ENCODE measurements around the gene DAB2IP.
"Not testable (repeated sequence)": the region's sequence is repeated elsewhere in the genome, so short reads cannot be mapped to it uniquely, and the experiment has no call there.

Gene DAB2IP

DNA sequence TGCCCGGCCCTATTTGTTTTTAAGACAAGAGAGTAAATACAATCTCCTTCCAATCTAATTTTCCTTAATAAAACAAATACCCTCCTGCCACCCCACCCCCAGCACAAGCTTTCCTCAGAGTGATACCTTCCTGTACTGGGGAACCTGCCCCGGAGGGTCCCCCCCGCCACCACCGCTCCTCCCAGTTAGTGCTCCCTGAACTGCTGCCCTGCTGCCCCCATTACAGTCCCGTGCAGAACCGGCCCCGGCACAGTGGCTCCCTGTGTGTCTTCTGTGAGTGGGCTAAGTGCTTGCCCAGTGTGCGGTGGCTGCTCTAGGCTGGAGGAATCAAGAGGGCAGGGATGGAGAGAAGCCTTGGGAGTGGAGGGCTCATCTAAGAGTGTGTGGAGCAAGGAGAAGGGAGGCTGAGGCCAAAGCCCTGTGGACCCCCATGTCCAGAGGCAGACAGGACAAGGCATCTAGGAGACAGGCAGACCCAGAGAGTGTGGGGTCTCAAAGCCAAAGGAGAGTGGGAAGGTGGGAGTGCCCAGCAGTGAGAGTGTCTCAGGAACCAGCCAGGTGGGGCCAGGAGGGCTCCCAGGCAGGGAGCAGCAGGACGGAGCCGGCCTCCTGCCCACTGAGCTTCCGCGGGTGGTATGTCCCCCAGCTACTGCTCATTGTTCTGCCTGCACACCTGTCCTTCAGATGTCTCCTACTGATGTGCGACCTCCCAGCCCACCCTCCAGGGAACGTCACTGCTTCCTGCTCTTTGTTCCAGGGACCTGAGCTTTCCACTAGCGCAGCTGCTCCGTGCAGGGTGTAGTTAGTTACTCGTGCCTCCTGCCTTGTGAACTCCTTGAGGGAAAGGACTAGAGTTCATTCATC, 129.0 kb downstream of the DAB2IP start:
- DNase-seq, result no peak

DNA sequence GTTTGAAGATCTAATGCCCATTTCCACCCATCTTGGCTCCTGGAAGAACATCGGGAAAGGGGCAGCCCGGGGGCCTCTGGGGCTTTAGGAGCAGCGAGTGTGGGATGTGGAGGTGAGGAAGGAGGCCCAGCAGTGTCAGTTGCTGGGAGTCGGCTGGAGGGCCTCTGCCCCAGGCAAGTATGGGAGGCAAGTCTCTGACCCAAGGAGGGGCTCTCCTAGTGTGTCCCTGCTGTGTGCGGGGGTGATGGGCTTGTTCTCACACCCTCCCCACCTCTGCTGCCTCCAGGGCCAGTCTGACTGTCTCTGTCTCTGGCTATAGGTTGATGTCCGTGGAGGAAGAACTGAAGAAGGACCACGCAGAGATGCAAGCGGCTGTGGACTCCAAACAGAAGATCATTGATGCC, 129.7 kb downstream of the DAB2IP start:
- no peak for DNase-seq

DNA sequence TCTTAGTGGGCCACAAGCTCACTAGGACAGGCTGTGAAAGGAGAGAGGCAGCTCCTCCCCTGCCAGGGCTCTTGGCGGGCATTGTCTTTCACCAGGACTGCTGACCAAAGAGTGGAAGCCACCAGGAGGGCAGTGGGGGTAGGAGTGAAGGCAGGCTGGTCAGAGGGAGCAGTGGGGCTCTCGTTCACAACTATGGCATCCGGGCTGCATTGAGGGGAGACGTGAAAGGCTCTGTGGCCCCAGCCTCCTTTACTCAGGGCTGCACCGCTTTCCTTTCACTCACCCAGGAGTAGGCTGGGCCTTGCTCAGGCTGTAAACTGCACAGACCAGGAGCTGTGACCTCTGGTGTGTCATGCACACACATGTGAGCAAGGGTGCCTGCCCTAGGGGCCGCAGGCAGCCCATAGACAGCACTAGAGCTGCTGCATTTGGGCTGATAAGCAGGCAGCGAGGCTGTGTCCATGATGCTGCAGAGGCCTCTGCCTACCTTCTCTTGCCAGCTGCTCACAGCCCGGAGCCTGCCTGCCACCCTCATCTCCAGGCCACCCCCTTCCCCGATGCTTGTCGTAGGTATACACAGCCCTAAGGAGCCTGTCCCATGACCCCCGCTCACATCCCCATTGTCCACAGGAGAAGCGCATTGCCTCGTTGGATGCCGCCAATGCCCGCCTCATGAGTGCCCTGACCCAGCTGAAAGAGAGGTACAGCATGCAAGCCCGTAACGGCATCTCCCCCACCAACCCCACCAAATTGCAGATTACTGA, 130.4 kb downstream of the DAB2IP start:
- no peak for DNase-seq

DNA sequence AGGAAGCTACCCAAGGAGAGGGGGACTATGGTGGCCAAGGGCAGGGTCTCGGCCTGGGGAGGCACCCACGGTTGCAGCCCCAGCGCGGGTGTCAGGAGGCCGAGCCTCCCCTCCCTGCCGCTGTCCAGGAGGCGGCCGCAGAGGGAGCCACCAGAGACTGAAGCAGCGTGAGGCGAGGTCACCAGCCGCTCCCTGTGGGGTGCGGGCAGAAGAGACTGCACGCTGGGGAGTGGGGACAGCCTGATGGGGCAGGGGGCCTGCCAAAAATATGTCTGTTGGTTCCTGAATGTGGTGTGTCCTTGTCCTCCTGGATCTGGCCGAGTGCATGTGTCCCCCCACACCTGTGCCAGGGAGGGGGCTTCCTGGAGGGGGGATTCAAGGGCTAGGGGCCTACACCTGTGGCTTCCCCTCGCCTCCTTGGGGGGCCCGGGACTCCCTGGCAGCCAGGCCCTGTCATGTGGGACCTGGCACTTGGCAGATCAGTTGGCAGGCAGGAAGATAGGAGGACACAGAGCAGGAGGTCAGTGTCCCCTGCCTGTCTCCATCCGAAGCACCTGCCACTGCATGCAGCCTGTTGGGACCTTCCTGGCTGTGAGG, 131.2 kb downstream of the DAB2IP start:
- DNase-seq, result no peak

DNA sequence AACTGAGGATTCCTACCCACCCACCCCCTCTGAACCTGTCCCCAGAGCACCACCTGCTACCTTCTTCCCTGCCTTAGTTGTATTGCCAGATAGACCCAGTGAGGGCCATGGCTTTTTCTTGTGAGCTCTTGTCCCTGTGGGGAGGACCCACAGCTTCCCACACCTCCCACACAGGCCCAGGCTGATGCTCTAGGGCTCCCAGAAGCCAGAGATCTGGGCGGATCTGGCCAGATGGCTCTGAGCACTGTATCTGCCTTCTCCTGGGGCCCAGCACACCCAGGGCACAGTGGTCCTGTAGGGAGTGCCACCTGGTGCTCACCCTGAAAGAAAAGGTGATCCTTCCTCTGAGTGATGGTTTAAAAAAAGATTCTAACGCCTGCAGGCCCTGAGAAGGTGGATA, 131.7 kb downstream of the DAB2IP start:
- no peak for DNase-seq

DNA sequence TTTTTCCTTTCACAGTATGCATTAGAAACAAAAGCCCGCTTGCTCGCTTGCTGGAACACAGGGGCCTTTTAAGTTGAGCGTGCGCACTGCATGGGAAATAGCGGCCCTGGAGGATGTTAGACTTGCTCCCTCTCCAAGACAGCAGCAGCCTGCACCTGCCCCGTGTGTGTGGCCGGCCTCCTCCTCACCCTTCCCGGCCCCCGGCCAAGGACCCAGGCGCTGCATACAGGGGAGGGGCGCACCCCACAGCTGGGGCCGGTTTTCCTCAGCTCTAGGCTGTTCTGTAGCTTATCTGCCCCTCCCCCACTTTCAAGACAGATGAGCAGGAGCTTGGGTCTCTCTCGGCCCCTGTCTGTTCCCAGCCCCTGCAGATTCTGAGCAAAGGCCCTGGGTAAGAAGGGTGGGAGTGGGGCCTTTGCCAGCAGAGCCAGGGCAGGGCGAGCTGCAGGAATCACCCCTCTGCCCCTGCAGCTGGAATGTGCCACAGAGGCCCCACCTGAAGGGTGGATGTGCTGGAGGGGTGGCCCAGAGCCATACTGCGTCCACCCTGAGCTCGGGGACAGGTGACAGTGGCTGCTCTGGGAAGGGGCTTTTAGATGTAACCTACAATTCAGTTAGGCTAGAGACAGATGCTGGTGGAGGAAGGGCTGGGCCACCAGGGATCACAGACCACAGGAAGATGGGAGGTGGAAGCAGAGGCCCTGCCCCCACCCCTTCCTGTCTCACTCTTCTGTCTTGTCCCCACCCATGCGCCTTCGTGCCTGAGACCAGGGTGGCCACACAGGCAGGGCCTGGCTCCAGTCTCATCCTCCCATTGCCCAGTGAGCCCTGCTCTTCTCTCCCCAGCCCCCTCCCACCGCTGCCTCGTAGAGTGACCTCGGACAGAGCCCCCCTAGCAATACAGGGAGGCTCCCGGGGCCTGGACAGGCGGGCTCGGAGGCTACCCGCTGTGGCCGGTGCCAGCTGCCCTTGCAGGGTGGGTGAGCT, 132.4 kb downstream of the DAB2IP start:
- no peak for DNase-seq

DNA sequence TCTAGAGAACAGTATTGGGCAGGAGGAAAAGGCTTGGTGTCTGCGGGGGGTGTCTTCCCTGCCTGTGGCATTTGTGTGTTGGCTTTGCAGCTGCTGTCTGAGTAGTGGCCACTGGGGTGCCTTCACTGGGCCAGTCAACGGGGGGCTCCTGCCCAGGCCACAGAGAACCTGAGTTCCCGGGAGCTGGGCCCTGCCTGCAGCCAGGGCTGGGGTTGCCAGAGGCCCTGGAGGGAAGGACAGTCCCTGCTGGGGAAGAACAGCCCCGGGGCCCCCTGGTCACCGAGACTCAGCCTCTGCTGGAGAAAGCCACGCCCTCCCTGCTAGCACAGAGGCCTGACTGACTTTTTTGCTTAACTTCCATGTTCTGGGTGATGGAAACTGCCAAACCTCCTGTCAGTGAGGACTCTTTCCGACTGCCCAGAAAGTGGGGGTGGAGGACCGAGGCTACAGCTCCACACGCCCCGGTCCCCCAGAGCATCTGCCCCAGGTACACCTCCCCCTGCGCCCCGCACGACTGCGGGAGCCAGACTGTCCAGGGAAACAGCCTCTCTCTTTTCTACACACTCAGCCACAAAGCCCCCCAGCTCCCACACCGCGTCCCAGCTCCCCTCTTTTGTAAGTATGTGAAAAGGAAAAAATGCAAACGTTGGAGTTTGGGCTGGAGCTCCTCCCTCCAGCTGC, 133.4 kb downstream of the DAB2IP start:
- DNase-seq, result no peak

DNA sequence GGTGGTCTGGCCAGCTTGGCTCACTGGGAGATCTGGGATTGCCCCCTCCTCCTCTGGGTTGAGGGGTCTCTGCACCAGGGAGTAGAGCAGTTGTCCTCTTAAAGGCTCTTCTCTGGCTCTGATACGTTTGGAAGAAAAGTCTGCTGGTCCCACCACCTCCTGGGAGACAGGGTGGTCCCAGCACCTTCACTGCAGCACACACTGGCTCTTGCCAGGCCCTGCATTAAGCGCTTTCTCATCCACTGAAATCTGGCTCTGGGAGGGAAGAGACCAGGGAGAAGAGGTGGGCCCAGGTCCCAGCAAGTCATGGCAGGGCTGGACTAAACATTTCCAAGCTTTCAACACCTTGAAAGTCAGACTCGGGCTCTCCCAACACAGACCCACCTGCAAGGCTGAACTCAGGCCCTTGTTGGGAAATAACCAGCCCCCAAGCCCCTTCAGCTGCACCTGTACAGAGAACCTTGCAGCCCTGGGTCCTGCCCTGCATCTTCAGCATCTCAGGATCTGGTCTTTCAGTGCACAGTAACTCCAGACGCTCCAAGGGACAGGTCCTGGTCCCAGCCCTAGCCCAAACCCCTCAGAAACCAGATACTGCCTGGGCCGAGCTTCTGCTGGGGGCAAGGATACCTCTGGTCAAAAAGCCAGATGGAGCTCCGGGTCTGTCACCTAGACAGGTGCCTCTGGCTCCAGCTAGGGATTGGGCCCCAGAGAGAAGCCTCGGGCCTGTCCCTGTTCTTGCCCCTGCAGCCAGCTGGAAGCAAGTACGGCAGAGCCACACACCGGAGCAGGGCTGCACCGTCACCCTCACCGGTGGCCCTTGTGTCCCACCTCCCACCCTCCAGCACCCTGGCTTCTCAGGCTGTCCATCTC, 134.5 kb downstream of the DAB2IP start:
- no peak for DNase-seq

DNA sequence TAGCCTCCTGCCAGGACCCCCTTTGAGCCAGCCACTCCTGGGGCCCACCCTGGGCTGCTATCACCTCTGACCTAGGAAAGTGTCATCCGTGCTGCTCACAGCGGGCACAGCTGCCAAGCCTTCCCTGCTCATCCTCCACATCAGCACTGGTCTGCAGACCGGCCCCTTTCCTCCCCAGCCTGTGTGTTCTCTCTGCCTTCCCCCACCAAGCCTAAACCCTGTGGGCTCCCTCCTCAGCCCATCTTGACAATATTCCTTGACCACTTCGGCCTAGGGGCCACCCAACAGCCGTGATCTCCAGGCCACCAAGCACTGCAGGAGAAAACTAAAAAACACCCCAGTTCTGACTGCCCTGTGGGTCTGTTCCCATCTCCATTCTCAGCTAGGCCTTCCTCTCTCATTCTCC, 135.1 kb downstream of the DAB2IP start:
- no peak for DNase-seq

DNA sequence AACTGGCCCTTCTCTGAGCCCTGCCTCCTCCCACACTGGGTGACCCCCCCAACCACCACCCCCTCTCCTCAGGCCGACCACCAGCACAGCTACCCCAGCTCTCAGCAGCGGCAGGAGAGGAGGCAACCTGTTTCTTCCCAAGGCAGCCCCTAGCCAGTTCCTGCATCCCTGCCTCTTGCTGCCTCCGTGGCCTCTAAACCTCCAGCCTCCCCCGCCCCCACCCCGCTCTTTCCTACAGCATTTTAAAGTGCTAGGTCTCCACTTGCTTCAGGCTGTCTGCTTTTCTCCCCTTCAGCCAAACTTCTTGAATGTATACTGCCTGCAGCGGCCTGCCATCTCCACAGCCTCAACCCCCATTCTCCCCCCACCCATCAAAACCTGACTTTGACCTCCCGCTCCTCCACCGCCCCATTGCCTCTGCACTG, 135.6 kb downstream of the DAB2IP start:
- DNase-seq, result no peak

DNA sequence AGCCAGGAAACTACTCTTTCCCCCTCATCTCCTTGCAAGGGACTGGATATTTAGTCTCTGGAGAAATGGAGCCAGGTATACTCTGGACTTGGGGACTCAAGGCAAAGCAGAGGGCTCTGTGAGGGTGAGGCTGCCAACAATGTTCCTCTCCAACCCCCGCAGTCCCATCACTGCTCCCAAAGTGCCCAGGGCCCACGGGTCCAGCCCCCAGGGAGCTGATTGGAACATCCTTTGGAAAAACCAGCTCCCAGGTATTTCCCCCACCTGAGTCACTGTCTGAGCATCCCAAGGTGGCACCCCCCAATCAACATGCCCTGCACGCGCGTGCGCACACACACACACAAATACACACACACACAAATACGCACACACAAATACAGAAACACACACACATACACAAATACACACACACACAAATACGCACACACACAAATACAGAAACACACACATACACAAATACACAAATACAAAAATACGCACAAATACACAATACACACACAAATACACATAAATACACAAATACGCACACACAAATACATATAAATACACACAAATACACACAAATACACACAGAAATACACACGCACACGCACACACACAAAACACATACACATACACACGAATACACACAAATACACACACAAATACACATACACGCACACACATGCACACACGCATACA, 137.4 kb downstream of the DAB2IP start:
- no peak for DNase-seq

DNA sequence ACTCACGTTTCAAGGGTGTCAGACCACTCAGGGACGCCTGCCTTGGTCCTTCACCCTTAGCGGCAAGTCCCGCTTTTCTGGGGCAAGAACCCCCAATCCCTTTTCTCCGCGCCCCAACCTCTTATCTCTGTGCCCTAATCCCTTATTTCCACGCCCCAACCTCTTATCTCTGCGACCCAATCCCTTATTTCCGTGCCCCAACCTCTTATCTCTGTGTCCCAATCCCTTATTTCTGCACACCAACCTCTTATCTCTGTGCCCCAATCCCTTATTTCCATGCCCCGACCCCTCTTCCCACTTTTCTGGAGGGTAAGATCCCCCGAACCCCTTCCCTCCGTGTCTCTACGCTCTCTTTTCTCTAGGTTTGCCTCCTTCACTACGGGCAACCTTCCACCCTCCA, 139.4 kb downstream of the DAB2IP start:
- DNase-seq, result no peak

DNA sequence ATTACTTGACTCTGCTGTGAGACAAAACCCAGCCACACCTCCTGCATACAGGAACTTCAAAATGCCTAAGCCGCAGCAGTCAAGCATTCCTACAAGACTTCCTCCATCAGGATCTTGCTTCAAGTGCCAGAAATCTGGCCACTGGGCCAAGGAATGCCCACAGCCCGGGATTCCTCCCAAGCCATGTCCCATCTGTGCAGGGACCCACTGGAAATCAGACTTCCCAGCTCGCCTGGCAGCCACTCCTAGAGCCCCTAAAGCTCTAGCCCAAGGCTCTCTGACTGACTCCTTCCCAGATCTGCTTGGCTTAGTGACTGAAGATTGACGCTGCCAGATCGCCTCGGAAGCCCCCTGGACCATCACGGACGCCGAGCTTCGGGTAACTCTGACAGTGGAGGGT, 141.0 kb downstream of the DAB2IP start:
- DNase-seq, result not testable (repeated sequence)

DNA sequence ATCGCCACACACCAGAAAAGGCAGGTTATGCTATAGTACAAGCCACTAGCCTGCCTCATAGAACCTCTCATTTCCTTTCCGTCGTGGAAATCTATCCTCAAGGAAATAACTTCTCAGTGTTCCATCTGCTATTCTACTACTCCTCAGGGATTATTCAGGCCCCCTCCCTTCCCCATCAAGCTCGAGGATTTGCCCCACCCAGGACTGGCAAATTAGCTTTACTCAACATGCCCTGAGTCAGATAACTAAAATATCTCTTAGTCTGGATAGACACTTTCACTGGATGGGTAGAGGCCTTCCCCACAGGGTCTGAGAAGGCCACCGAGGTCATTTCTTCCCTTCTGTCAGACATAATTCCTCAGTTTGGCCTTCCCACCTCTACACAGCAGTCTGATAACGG, 142.9 kb downstream of the DAB2IP start:
- not testable (repeated sequence) for DNase-seq

DNA sequence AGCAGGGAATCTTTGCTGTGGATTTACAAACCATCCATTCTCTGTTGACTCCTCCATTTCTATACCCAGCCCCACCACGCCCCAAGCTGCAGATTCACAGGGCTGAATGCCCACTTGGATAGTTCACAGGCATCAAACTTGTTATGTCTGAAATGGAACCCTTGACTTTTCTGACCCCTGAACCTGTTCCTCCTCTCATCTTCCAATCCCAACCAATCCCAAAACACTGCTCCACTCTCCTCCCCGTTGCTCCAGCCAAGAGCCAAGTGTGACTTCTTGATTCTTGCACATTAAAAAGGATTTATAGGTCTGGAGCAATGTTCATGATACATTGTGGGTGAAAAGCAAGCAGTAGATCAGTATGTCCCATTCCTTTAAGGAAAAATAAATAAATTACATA, 145.6 kb downstream of the DAB2IP start:
- DNase-seq, result no peak

DNA sequence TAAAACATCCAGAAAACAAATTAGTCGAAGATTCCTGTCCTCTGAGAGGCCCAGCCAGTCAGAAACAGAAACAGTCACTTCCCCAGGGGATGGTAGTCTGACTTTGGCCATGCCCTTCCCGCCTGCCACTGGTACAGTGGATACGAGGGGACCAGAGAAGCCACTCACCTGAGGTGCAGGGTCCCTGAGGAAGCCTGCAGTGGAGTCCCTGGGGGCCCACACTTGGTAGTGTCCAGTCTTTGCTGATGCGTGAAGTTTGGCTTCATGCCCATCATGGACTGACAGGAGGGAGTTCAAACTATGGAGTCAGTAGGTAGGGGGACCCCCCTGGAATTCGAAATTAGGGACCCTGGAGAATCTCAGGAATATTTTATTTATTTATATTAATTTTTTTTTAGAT, 147.5 kb downstream of the DAB2IP start:
- DNase-seq, result no peak

DNA sequence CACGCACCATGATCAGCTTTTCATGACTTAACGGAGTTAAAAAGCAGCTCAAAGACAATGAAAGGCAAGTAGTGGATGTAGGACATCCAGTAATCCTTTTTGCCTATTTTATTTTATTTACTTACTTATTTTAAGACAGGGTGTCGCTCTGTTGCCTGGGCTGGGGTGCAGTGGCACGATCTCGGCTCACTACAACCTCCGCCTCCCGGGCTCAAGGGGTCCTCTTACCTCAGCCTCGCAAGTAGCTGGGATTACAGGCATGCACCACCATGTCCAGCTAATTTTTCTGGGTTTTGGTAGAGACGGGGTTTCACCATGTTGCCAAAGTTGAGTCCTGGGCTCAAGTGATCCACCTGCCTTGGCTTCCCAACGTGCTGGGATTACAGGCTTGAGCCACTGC, 148.9 kb downstream of the DAB2IP start:
- DNase-seq, result no peak

DNA sequence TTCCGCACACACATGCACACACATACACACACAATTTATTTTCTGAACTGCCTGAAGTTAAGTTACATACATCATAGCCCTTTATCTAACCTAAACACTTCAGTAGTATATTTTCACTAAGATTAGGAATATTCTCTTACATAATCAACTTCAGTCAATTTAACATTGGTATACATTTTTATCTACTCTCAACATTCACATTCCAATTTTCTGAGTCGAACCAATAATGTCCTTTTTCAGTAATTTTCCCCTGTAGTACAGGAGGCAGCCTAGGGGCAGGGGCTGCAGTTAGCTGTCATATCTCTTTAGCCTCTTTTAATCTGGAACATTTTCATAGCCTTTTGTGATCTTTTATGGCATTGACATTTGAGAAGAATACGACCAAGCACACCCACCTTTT, 150.1 kb downstream of the DAB2IP start:
- DNase-seq, result no peak

DNA sequence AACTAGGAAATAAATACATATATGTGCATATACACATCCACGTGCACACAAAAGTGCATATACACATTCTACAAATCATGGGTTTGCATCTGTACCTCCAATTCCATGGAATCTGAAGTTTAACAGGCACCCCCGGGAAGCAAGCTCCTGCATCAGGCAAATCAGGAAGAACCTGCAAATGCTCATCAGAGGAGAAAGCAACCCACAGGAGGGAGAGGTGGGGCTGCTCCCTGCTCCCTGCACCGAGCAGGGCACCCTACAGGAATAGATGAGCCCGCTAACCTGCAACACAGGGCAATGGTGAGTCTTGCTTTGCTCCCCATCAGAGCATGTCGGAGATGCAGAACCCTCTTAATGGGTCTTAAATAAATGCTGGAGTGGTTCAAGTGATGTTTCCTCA, 151.3 kb downstream of the DAB2IP start:
- no peak for DNase-seq

DNA sequence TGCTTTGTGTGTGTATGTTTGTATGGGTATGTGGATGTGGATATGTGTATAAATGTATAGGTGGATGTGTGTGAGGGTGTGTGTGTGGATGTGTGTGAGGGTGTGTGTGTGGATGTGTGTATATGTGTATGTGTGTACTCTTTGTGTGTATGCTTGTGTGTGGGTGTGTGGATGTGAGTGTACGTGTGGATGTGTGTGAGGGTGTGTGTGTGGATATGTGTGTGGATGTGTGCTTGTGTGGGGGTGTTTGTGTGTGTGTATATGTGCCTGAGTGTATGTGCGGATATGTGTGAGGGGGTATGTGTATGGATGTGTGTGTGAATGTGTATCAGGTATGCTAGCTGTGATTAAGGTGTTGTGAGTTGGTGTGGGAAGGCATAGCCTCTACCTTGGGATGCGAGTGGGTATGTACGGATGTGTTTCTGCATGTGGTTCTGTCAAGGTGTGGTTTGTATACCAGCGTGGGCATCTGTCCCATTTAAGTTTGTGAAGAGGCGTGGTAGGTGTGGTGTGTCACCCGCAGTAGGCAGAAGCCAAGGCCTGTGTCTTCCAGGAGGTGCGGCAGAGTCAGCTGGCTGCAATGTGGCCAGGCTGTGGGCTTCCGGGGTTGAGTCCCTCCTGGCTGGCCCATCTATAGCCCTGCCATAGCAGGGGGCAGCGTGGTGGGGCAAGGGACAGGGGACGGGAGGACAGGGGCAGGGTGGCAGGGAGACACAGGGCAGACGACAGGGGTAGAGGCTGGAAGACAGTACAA, 155.8 kb downstream of the DAB2IP start:
- DNase-seq, result no peak
